ENCODE data around the gene CD40LG. TPM values are rescaled to one million over a fixed set of nuclear protein-coding genes. Genes with fewer than 3 reads are reported as not detected.

The CD40LG gene
- total RNA-seq, 1 experiment from 2014 or later: not detected

GRCh38 chrX:136697156-136697555 is 49.2 kb downstream of the CD40LG start:
- H3K4me3 Mint-ChIP-seq: no peak overlapping the region
- no peaks in the 10 kb centered on the region; the same call in 1 of the 2 replicates for H3K27me3 Mint-ChIP-seq (ENCODE audit: low read depth)
- no peak overlapping the region for H2BK120ac ChIP-seq (ENCODE audit: low read depth, low read length, poor library complexity, severe bottlenecking)
- no peak overlapping the region for H3K56ac ChIP-seq (ENCODE audit: insufficient read length, low read depth, low read length)
- H3K4me2 ChIP-seq (ENCODE audit: insufficient read depth, insufficient read length, low read length): no peak overlapping the region
- peaks cover 5 to 6% of the 10 kb centered on the region in 2 experiments for H3K4me1 Mint-ChIP-seq
- H3K36me3 Mint-ChIP-seq (ENCODE audit: insufficient read depth in 1 of 3, low read depth in 3 of 3): peaks cover 0 to 8% (median 3%) of the 10 kb centered on the region in 3 experiments; a peak in 2 of 7 replicates
- TF ChIP-seq CTCF (conservative IDR thresholded peaks at IDR 0.05): no peak
- no peak overlapping the region for H2BK20ac ChIP-seq (ENCODE audit: low read depth, low read length, poor library complexity, severe bottlenecking)
- peaks cover 53 to 62% of the 10 kb centered on the region in 2 experiments for H3K9me3 Mint-ChIP-seq
- no peak overlapping the region for H2AK5ac ChIP-seq (ENCODE audit: insufficient read length, low read length)
- WGBS (ENCODE audit: extremely low coverage, insufficient read length, low lambda C conversion rate): no CpG with 5 or more reads among the region's 1 CpG
- no peak overlapping the region for H4K5ac ChIP-seq (ENCODE audit: insufficient read length, low read depth, low read length)
- H3K27ac Mint-ChIP-seq: no peak overlapping the region
- no peaks in the 10 kb centered on the region for H3K23me2 ChIP-seq (ENCODE audit: insufficient read length, low read depth, low read length, poor library complexity, severe bottlenecking)
- H3K27me3 ChIP-seq (ENCODE audit: insufficient read depth, low read length): no peaks in the 10 kb centered on the region
- DNase-seq: no peak
- no peak overlapping the region for H3K18ac ChIP-seq (ENCODE audit: insufficient read length, low read depth, low read length)
- no peaks in the 10 kb centered on the region for H4K20me1 ChIP-seq (ENCODE audit: control insufficient read depth, insufficient read depth, insufficient read length)
- H3K23ac ChIP-seq (ENCODE audit: insufficient read length, low read depth, low read length): no peak overlapping the region
- H2BK15ac ChIP-seq (ENCODE audit: low read depth, low read length): no peak overlapping the region
- H3K4me1 ChIP-seq (ENCODE audit: insufficient read depth, low read length): no peaks in the 10 kb centered on the region
- no peak overlapping the region for H3K27ac ChIP-seq (ENCODE audit: insufficient read length, low read depth, low read length)
- H3K14ac ChIP-seq (ENCODE audit: insufficient read depth, low read length): no peak overlapping the region
- no peak overlapping the region for H3K4ac ChIP-seq (ENCODE audit: low read depth, low read length)
- H3K9me3 ChIP-seq (ENCODE audit: control insufficient read depth, low read depth, low read length): peaks cover 16% of the 10 kb centered on the region
- no peak overlapping the region for H2BK12ac ChIP-seq (ENCODE audit: insufficient read length, low read depth, low read length)
- H4K91ac ChIP-seq (ENCODE audit: insufficient read length, low read depth, low read length): no peak overlapping the region
- no peaks in the 10 kb centered on the region for H3K79me2 ChIP-seq (ENCODE audit: insufficient read depth, low read length)
- H3T11ph ChIP-seq (ENCODE audit: low read length): no peak overlapping the region
- H4K8ac ChIP-seq (replicated peaks; ENCODE audit: insufficient read length, low read depth, low read length): no peak overlapping the region
- no peaks in the 10 kb centered on the region for H3K79me1 ChIP-seq (ENCODE audit: insufficient read depth, low read depth, low read length, poor library complexity, severe bottlenecking)
- no peak overlapping the region for H2AFZ ChIP-seq (ENCODE audit: low read length)
- H3K9ac ChIP-seq (ENCODE audit: extremely low read depth, insufficient read length, low read length): no peak overlapping the region
- no peak overlapping the region for H2BK5ac ChIP-seq (ENCODE audit: insufficient read length, low read length)

Data from H9 (cell line).